ENCODE results near the gene INMT. TPM values are rescaled to one million over a fixed set of nuclear protein-coding genes. Genes with fewer than 3 reads are reported as not detected.
A peak's percentile ranks its signal among the peaks of the same experiment; 100 is the strongest.
"Not testable (repeated sequence)": the region's sequence is repeated elsewhere in the genome, so short reads cannot be mapped to it uniquely, and the experiment has no call there.

INMT gene
- total and polyA plus RNA-seq, 7 donors, result 3.7 to 39.6 (median 9.6) TPM

DNA sequence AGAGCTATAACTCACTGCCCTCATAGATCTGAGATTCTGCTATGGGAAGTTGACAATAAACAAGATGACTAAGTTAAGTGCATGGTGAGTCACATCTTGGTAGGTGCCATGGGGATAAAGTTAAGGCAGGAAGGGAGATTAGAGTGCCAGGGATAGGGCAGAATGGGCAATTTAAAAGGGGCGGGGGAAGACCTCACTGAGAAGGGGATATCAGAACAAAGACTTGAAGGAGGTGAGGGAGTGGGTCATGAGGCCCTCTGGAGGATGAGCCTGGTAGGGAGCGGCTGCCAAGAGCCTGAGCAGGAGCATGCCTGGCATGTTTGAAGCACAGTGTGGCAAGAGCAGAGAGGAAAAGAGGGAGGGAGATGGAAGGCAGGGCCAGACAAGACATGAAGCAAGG is 34.8 kb upstream of the INMT start:
- Histone ChIP-seq H3K4me3 (no peak overlapping the region), H3K36me3 (no peaks in the 10 kb centered on the region), H3K4me1 (peaks cover 0 to 8% (median 0%) of the 10 kb centered on the region in 4 donors), H3K9me3 (peaks cover 0 to 8% (median 2%) of the 10 kb centered on the region in 4 donors), H3K27me3 (no peaks in the 10 kb centered on the region), H3K27ac (peak overlapping the region in 1 of 4 donors; percentile 19)
- DNase-seq, result no peak
- intact Hi-C loops (cut with DNase I), result no loop called here
- TF ChIP-seq, protein P1, sequence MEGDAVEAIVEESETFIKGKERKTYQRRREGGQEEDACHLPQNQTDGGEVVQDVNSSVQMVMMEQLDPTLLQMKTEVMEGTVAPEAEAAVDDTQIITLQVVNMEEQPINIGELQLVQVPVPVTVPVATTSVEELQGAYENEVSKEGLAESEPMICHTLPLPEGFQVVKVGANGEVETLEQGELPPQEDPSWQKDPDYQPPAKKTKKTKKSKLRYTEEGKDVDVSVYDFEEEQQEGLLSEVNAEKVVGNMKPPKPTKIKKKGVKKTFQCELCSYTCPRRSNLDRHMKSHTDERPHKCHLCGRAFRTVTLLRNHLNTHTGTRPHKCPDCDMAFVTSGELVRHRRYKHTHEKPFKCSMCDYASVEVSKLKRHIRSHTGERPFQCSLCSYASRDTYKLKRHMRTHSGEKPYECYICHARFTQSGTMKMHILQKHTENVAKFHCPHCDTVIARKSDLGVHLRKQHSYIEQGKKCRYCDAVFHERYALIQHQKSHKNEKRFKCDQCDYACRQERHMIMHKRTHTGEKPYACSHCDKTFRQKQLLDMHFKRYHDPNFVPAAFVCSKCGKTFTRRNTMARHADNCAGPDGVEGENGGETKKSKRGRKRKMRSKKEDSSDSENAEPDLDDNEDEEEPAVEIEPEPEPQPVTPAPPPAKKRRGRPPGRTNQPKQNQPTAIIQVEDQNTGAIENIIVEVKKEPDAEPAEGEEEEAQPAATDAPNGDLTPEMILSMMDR (IDR thresholded peaks at IDR 0.05), result no peak
- TF ChIP-seq EP300 (IDR thresholded peaks at IDR 0.05) (no peak), POLR2A (IDR thresholded peaks at IDR 0.05) (no peak), POLR2AphosphoS5 (IDR thresholded peaks at IDR 0.05) (peak in 1 of 4 donors; percentile 48)
- 78 to 79% methylated on average over 2 of the region's 2 CpGs for WGBS, 2 donors

DNA sequence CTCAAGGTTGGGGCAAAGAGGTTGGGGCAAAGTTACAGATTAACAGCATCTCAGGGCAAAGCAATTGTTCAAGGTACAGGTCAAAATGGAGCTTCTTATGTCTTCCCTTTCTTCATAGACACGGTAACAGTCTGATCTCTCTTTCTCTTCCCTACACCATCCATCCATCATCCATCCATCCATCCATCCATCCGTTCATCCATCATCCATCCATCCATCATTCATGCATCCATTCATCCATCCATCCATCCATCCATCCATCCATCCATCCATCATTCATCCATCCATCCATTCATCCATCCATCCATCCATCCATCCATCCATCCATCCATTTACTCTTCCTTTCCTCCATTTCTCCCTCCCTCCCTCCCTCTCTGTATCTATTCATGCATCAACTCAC is 32.5 kb upstream of the INMT start:
- H3K27ac ChIP-seq; H3K36me3 ChIP-seq; intact Hi-C loops (cut with DNase I); H3K4me1 ChIP-seq; H3K27me3 ChIP-seq; H3K4me3 ChIP-seq; H3K9me3 ChIP-seq; DNase-seq: not testable (repeated sequence)
- WGBS, 2 donors, result 93 to 97% methylated on average over 2 of the region's 2 CpGs

DNA sequence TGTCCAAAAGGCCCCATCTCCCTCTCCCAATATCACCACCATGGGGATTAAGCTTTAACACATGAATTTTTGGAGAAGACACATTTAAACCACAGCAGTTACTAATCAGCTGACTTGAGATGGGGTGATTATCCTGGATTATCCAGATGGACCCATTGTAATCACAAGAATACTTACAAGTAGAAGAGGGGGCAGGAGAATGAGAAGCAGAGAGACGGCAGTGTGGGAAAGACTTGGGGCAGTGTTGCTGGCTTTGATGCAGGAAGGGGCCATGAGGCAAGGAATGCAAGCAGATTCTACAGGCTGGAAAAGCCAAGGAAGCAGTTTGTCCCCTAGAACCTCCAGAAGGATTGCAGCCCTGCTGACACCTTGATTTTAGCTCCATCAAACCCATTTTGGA is 30.7 kb upstream of the INMT start:
- Histone ChIP-seq H3K4me1 (peaks cover 0 to 6% (median 0%) of the 10 kb centered on the region in 4 donors), H3K27me3 (no peaks in the 10 kb centered on the region), H3K4me3 (no peak overlapping the region), H3K9me3 (peaks cover 0 to 8% (median 2%) of the 10 kb centered on the region in 4 donors), H3K27ac (no peak overlapping the region), H3K36me3 (no peaks in the 10 kb centered on the region)
- WGBS, 2 donors, result 91 to 94% methylated on average over 1 of the region's 1 CpG
- intact Hi-C loops (cut with DNase I), result no loop called here
- no peak for DNase-seq
- TF ChIP-seq, protein P1 (IDR thresholded peaks at IDR 0.05), result no peak
- no peak for TF ChIP-seq POLR2AphosphoS5 (IDR thresholded peaks at IDR 0.05)
- TF ChIP-seq EP300 (IDR thresholded peaks at IDR 0.05), result no peak
- no peak for TF ChIP-seq POLR2A (IDR thresholded peaks at IDR 0.05)

DNA sequence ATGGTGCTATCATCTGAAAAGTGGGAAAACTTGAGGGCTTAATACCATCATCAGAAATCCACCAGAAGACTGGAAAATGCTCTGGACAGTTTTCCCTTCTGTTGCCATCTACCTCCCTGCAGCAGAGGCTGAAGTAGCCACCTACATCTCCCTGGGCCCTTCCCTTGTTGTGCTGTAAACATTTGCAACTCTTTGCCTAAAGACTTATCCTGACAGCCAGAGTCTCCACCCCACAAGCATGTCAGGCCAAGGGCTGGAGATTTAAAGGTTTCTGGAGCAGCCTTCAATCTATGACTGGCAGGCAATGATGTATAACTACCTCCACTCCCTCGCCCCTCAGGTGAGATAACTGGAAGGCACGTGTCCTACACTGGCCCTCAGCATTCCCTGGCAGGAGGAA is 29.7 kb upstream of the INMT start:
- Histone ChIP-seq H3K4me3 (no peak overlapping the region), H3K27ac (no peak overlapping the region), H3K4me1 (no peaks in the 10 kb centered on the region), H3K36me3 (no peaks in the 10 kb centered on the region), H3K27me3 (no peaks in the 10 kb centered on the region), H3K9me3 (peaks cover 0 to 8% (median 2%) of the 10 kb centered on the region in 4 donors)
- DNase-seq, result no peak
- intact Hi-C loops (cut with DNase I), result no loop called here
- TF ChIP-seq, protein P1 (IDR thresholded peaks at IDR 0.05), result no peak
- TF ChIP-seq EP300 (IDR thresholded peaks at IDR 0.05) (no peak), POLR2AphosphoS5 (IDR thresholded peaks at IDR 0.05) (no peak), POLR2A (IDR thresholded peaks at IDR 0.05) (no peak)
- 76 to 81% methylated on average over 2 of the region's 2 CpGs for WGBS, 2 donors

DNA sequence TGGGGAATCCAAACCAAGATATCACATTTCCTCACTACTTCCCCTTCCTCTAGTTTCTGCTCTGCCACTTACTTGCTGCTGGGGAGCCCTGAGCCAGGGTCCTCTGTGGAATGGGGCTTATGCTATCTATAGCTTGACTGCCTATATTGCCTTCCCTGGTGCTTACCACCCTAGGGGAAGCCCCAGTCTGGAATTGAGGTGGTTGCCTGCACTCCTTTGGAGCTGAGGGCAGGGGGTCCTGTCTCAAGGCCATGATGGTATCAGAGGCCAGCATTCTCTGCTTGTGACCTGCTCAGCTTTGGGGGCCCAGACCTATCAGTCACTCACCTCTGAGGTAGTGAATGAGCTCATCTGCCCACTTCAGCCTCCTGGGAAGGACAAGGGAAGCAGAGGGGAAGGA is 29.3 kb upstream of the INMT start:
- intact Hi-C loops (cut with DNase I), result no loop called here
- H3K27me3 ChIP-seq, result no peaks in the 10 kb centered on the region
- H3K36me3 ChIP-seq, result no peaks in the 10 kb centered on the region
- TF ChIP-seq POLR2A (IDR thresholded peaks at IDR 0.05), result no peak
- no peak for TF ChIP-seq POLR2AphosphoS5 (IDR thresholded peaks at IDR 0.05)
- TF ChIP-seq, protein P1 (IDR thresholded peaks at IDR 0.05), result no peak
- no peak for TF ChIP-seq EP300 (IDR thresholded peaks at IDR 0.05)
- H3K4me3 ChIP-seq, result no peak overlapping the region
- peaks cover 0 to 7% (median 2%) of the 10 kb centered on the region in 4 donors for H3K9me3 ChIP-seq
- H3K27ac ChIP-seq, result no peak overlapping the region
- no peak for DNase-seq
- no peaks in the 10 kb centered on the region for H3K4me1 ChIP-seq
